ENCODE measurements around the gene SERPIND1. TPM values are rescaled to one million over a fixed set of nuclear protein-coding genes. Genes with fewer than 3 reads are reported as not detected.

The SERPIND1 gene
- total RNA-seq, 1 donor from 2014 or later: not detected

DNA sequence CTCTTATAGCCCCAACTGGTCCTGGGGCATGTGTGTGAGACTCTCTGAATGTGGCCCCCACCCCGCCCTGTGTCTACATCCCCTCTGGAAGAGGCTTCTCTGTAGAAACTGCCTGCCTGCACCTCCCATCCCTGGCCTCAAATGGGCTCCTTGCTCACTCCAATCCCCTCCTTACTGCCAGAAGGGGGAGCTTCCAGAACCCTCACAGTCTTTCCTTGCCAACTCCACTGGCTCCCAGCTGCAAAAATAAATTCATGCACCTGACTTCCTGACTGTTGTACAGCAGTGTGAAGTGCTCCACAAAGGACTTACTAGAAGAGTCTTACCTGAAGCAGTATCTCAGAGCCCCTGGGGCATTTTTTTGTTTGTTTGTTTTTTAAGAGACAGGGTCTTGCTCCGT, 15.2 kb upstream of the SERPIND1 start:
- H3K4me2 ChIP-seq (ENCODE audit: low read length): no peak overlapping the region
- H3K79me2 ChIP-seq (ENCODE audit: insufficient read depth, low read length): no peaks in the 10 kb centered on the region
- H3K36me3 ChIP-seq (ENCODE audit: insufficient read depth, low read length): peaks cover 6% of the 10 kb centered on the region
- H4K20me1 ChIP-seq (ENCODE audit: insufficient read depth, low read length): no peaks in the 10 kb centered on the region
- H3K4me1 Mint-ChIP-seq (ENCODE audit: low read depth, unreplicated experiment): peaks cover 10% of the 10 kb centered on the region
- no peaks in the 10 kb centered on the region for H3K27me3 ChIP-seq (ENCODE audit: insufficient read depth, low read length)
- DNase-seq (ENCODE audit: low read depth) (no peak), FAIRE-seq (no peak)
- TF ChIP-seq, protein P1, sequence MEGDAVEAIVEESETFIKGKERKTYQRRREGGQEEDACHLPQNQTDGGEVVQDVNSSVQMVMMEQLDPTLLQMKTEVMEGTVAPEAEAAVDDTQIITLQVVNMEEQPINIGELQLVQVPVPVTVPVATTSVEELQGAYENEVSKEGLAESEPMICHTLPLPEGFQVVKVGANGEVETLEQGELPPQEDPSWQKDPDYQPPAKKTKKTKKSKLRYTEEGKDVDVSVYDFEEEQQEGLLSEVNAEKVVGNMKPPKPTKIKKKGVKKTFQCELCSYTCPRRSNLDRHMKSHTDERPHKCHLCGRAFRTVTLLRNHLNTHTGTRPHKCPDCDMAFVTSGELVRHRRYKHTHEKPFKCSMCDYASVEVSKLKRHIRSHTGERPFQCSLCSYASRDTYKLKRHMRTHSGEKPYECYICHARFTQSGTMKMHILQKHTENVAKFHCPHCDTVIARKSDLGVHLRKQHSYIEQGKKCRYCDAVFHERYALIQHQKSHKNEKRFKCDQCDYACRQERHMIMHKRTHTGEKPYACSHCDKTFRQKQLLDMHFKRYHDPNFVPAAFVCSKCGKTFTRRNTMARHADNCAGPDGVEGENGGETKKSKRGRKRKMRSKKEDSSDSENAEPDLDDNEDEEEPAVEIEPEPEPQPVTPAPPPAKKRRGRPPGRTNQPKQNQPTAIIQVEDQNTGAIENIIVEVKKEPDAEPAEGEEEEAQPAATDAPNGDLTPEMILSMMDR (IDR thresholded peaks at IDR 0.05; ENCODE audit: insufficient read depth, low read depth, low read length): no peak
- TF ChIP-seq EZH2 (IDR thresholded peaks at IDR 0.05; ENCODE audit: insufficient read depth, low read length): no peak
- H3K9me3 Mint-ChIP-seq (ENCODE audit: unreplicated experiment): no peaks in the 10 kb centered on the region
- no peak overlapping the region for H3K27ac ChIP-seq (ENCODE audit: low read depth, low read length)
- H3K4me1 ChIP-seq (ENCODE audit: insufficient read depth, low read length): peaks cover 4% of the 10 kb centered on the region
- H3K9ac ChIP-seq (ENCODE audit: low read length): no peak overlapping the region
- no peaks in the 10 kb centered on the region for H3K27me3 Mint-ChIP-seq (ENCODE audit: low read depth, unreplicated experiment)
- no peak overlapping the region for H2AFZ ChIP-seq (ENCODE audit: low read depth, low read length)
- no peak overlapping the region for H3K27ac Mint-ChIP-seq (ENCODE audit: unreplicated experiment)
- H3K4me3 ChIP-seq (ENCODE audit: insufficient read depth, low read depth, low read length): no peak overlapping the region
- no peak overlapping the region for H3K4me3 Mint-ChIP-seq (ENCODE audit: unreplicated experiment)
- peaks cover 16% of the 10 kb centered on the region for H3K36me3 Mint-ChIP-seq (ENCODE audit: low read depth, unreplicated experiment)
- H3K9me3 ChIP-seq (ENCODE audit: insufficient read depth, low read depth, low read length): no peaks in the 10 kb centered on the region

DNA sequence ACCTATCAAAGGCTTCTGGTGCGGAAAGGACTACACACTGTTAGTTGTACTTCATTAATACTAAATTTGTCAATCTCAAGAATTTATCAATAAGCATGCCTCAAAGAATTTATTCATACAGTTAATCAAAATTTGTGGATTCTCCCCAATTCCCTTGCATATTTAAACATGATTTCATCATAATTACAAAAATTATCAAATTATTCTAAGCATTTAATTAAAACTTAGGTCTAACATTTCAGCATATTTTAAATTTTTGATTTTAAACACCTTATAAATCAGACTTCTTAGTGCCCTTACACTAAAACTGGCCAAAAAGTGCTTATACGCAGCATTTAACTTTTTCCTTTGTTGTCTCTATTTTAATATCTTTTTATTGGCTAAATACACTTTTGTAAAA, 13.8 kb upstream of the SERPIND1 start:
- Mint-ChIP-seq H3K4me1 (ENCODE audit: low read depth, unreplicated experiment) (peaks cover 10% of the 10 kb centered on the region), H3K27me3 (ENCODE audit: low read depth, unreplicated experiment) (no peaks in the 10 kb centered on the region), H3K27ac (ENCODE audit: unreplicated experiment) (no peak overlapping the region), H3K4me3 (ENCODE audit: unreplicated experiment) (no peak overlapping the region), H3K9me3 (ENCODE audit: unreplicated experiment) (no peaks in the 10 kb centered on the region), H3K36me3 (ENCODE audit: low read depth, unreplicated experiment) (peaks cover 25% of the 10 kb centered on the region)
- FAIRE-seq (no peak), DNase-seq (ENCODE audit: low read depth) (no peak)
- H3K4me1 ChIP-seq (ENCODE audit: insufficient read depth, low read length): peaks cover 4% of the 10 kb centered on the region
- TF ChIP-seq, protein P1 (IDR thresholded peaks at IDR 0.05; ENCODE audit: insufficient read depth, low read depth, low read length): no peak
- no peaks in the 10 kb centered on the region for H3K9me3 ChIP-seq (ENCODE audit: insufficient read depth, low read depth, low read length)
- no peak overlapping the region for H3K9ac ChIP-seq (ENCODE audit: low read length)
- no peak overlapping the region for H3K4me2 ChIP-seq (ENCODE audit: low read length)
- no peaks in the 10 kb centered on the region for H4K20me1 ChIP-seq (ENCODE audit: insufficient read depth, low read length)
- no peaks in the 10 kb centered on the region for H3K79me2 ChIP-seq (ENCODE audit: insufficient read depth, low read length)
- H3K4me3 ChIP-seq (ENCODE audit: insufficient read depth, low read depth, low read length): no peak overlapping the region
- no peaks in the 10 kb centered on the region for H3K27me3 ChIP-seq (ENCODE audit: insufficient read depth, low read length)
- H2AFZ ChIP-seq (ENCODE audit: low read depth, low read length): no peak overlapping the region
- H3K36me3 ChIP-seq (ENCODE audit: insufficient read depth, low read length): peaks cover 18% of the 10 kb centered on the region
- H3K27ac ChIP-seq (ENCODE audit: low read depth, low read length): no peak overlapping the region

DNA sequence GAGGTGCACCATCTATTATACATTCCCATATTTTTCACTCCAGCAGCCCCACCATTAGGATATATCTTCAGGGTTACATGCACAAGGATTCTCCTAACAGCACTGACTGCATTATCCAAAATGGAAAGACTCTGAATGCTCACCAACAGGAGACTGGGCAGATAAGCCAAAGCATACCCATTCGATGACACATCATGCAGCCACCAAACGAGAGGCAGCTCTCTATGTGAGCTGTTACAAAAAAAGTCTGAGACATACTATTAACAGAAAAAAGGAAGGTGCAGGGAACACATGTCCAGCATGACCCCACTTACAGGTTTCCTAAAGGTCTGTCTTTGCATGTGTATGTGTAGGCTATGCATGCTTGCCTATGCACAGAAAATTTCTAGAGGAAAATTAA, 12.4 kb upstream of the SERPIND1 start:
- TF ChIP-seq, protein P1 (IDR thresholded peaks at IDR 0.05; ENCODE audit: insufficient read depth, low read depth, low read length): no peak
- H3K27me3 Mint-ChIP-seq (ENCODE audit: low read depth, unreplicated experiment): no peaks in the 10 kb centered on the region
- FAIRE-seq: peak; percentile 75
- H3K4me1 Mint-ChIP-seq (ENCODE audit: low read depth, unreplicated experiment): peaks cover 10% of the 10 kb centered on the region
- H3K4me3 Mint-ChIP-seq (ENCODE audit: unreplicated experiment): no peak overlapping the region
- peaks cover 4% of the 10 kb centered on the region for H3K4me1 ChIP-seq (ENCODE audit: insufficient read depth, low read length)
- H3K79me2 ChIP-seq (ENCODE audit: insufficient read depth, low read length): no peaks in the 10 kb centered on the region
- no peaks in the 10 kb centered on the region for H3K9me3 ChIP-seq (ENCODE audit: insufficient read depth, low read depth, low read length)
- H3K4me3 ChIP-seq (ENCODE audit: insufficient read depth, low read depth, low read length): no peak overlapping the region
- H3K27me3 ChIP-seq (ENCODE audit: insufficient read depth, low read length): no peaks in the 10 kb centered on the region
- no peak overlapping the region for H3K4me2 ChIP-seq (ENCODE audit: low read length)
- H3K36me3 Mint-ChIP-seq (ENCODE audit: low read depth, unreplicated experiment): peaks cover 23% of the 10 kb centered on the region
- peaks cover 19% of the 10 kb centered on the region for H3K36me3 ChIP-seq (ENCODE audit: insufficient read depth, low read length)
- H2AFZ ChIP-seq (ENCODE audit: low read depth, low read length): no peak overlapping the region
- H3K9me3 Mint-ChIP-seq (ENCODE audit: unreplicated experiment): no peaks in the 10 kb centered on the region
- DNase-seq (ENCODE audit: low read depth): peak; percentile 45
- H3K9ac ChIP-seq (ENCODE audit: low read length): no peak overlapping the region
- H3K27ac ChIP-seq (ENCODE audit: low read depth, low read length): no peak overlapping the region
- no peak overlapping the region for H3K27ac Mint-ChIP-seq (ENCODE audit: unreplicated experiment)
- H4K20me1 ChIP-seq (ENCODE audit: insufficient read depth, low read length): no peaks in the 10 kb centered on the region
